HEK293 (cell line): ENCODE data around the gene TCF7L1.

ENCODE experiments used
- CTCF ChIP-seq: fragments of 450-650 bp; formaldehyde crosslinking; IDR thresholded peaks from 2 replicates; pipeline ENCODE4 v1.5.1; 2016; ENCODE audit warnings: missing biosample characterization, missing genetic modification characterization
- KLF1 ChIP-seq: fragments of 450-650 bp; formaldehyde crosslinking; IDR thresholded peaks from 2 replicates; pipeline ENCODE4 v1.5.1; 2016; ENCODE audit warnings: missing biosample characterization, missing genetic modification characterization
- TCF7L2 ChIP-seq: IDR thresholded peaks from 2 replicates; pipeline ENCODE4 v1.6.1; 2011; ENCODE audit warnings: low read depth, mild to moderate bottlenecking, inconsistent platforms, low read length, moderate library complexity, borderline replicate concordance
- ZNF155 ChIP-seq: fragments of 450-650 bp; formaldehyde crosslinking; IDR thresholded peaks from 2 replicates; pipeline ENCODE4 v1.5.1; 2016; ENCODE audit warnings: missing biosample characterization, missing genetic modification characterization
- ZNF221 ChIP-seq: fragments of 450-650 bp; formaldehyde crosslinking; IDR thresholded peaks from 2 replicates; pipeline ENCODE4 v1.5.1; 2017; ENCODE audit warnings: missing biosample characterization, missing genetic modification characterization, borderline replicate concordance
- ZNF248 ChIP-seq: fragments of 450-650 bp; formaldehyde crosslinking; IDR thresholded peaks from 2 replicates; pipeline ENCODE4 v1.5.1; 2017; ENCODE audit warnings: missing biosample characterization, missing genetic modification characterization
- ZNF26 ChIP-seq: fragments of 450-650 bp; formaldehyde crosslinking; IDR thresholded peaks from 2 replicates; pipeline ENCODE4 v1.5.1; 2016; ENCODE audit warnings: missing biosample characterization, missing genetic modification characterization
- ZNF292 ChIP-seq: fragments of 450-650 bp; formaldehyde crosslinking; IDR thresholded peaks from 2 replicates; pipeline ENCODE4 v1.5.1; 2016; ENCODE audit warnings: low read depth, missing biosample characterization, missing genetic modification characterization, borderline replicate concordance
- ZNF362 ChIP-seq: fragments of 450-650 bp; formaldehyde crosslinking; IDR thresholded peaks from 2 replicates; pipeline ENCODE4 v1.5.1; 2016; ENCODE audit warnings: missing biosample characterization, missing genetic modification characterization
- ZNF423 ChIP-seq: fragments of 450-650 bp; formaldehyde crosslinking; IDR thresholded peaks from 2 replicates; pipeline ENCODE4 v1.5.1; 2016; ENCODE audit warnings: missing biosample characterization, missing genetic modification characterization
- ZNF473 ChIP-seq: fragments of 450-650 bp; formaldehyde crosslinking; IDR thresholded peaks from 2 replicates; pipeline ENCODE4 v1.5.1; 2017; ENCODE audit warnings: missing biosample characterization, missing genetic modification characterization
- ZNF776 ChIP-seq: fragments of 450-650 bp; formaldehyde crosslinking; IDR thresholded peaks from 2 replicates; pipeline ENCODE4 v1.5.0; 2017; ENCODE audit warnings: missing biosample characterization, missing genetic modification characterization, borderline replicate concordance

GRCh38 chr2:85111819-85112281 is 21.3 kb upstream of the TCF7L1 start:
- no peak for TF ChIP-seq KLF1 (tag by site-specific recombination)
- TF ChIP-seq CTCF: no peak
- no peak for TF ChIP-seq ZNF26 (tag by site-specific recombination)
- no peak for TF ChIP-seq ZNF292
- no peak for TF ChIP-seq TCF7L2
- TF ChIP-seq ZNF473: no peak
- TF ChIP-seq ZNF776: no peak
- TF ChIP-seq ZNF221 (tag by site-specific recombination): no peak
- TF ChIP-seq ZNF362 (tag by site-specific recombination): no peak
- no peak for TF ChIP-seq ZNF155 (tag by site-specific recombination)
- no peak for TF ChIP-seq ZNF248 (tag by site-specific recombination)
- TF ChIP-seq ZNF423 (tag by site-specific recombination): no peak
